HepG2 (cell line): ENCODE results near the gene SOX12. TPM values are rescaled to one million over a fixed set of nuclear protein-coding genes. Genes with fewer than 3 reads are reported as not detected.

Source experiments
- ATAC-seq: fragments of 200-7000 bp; cut with Tn5 transposase; 3 replicates; pipeline ENCODE4 v1.9.1; 2020; ENCODE audit warnings: mild to moderate bottlenecking, moderate library complexity
- BruUV-seq: library from RNA; stranded (reverse); fragments of 400-500 nt; replicated peaks from 2 replicates; lab custom pipeline; 2021; lab: Mats Ljungman, UMichigan
- CTCF ChIA-PET: fragments of 300-600 bp; formaldehyde crosslinking; extraction: SDS; loops from one replicate; lab custom pipeline; 2021; ENCODE audit warnings: low total read pairs, inconsistent platforms, low intra/inter-chr PET ratio; lab: Yijun Ruan, JAX
- POLR2A ChIA-PET: fragments of 350-600 bp; sonication (Branson Sonifier 250); formaldehyde crosslinking; loops from one replicate; lab custom pipeline; 2020; ENCODE audit warnings: antibody characterized with exemption, inconsistent platforms; lab: Yijun Ruan, JAX
- DNase-seq: peaks from one replicate; pipeline ENCODE4 v3.0.0-alpha.2; 2015; ENCODE audit warnings: low spot score
- FAIRE-seq: peaks from 3 replicates; lab custom pipeline; 2011; peaks lifted over from hg19 to GRCh38; lab: Jason Lieb, UNC
- H2AFZ ChIP-seq: one replicate; pipeline ENCODE4 v1.6.1; 2011; ENCODE audit warnings: low read length, inconsistent platforms
- H3K27ac ChIP-seq: fragments of 300-600 bp; 3 replicates; pipeline ENCODE4 v1.8.0; 2011; ENCODE audit warnings: mixed run types, mild to moderate bottlenecking, mixed read lengths, low read length, inconsistent platforms; ENCODE audit not compliant: insufficient read depth; ENCODE audit errors: extremely low read length
- H3K27me3 ChIP-seq, 2 experiments: fragments of 200-600 bp in 1 of 2; 2 replicates in 1 of 2; 3 replicates in 1 of 2; pipeline versions ENCODE4 v1.6.0 to v1.8.0; 2011; ENCODE audit warnings: low read length in 2 of 2, mild to moderate bottlenecking in 2 of 2, moderate library complexity in 2 of 2, inconsistent platforms in 1 of 2; ENCODE audit not compliant: insufficient read depth in 2 of 2, control insufficient read depth in 1 of 2
- H3K36me3 ChIP-seq, 2 experiments: fragments of 200-600 bp in 1 of 2; replicated peaks in 1 of 2; 2 replicates in 1 of 2; 3 replicates in 1 of 2; pipeline versions ENCODE4 v1.5.1 to v1.8.0; 2011; ENCODE audit warnings: low read length in 2 of 2, inconsistent platforms in 1 of 2; ENCODE audit not compliant: insufficient read depth in 2 of 2, control insufficient read depth in 1 of 2
- H3K4me1 ChIP-seq: 2 replicates; pipeline ENCODE4 v1.5.1; 2012; ENCODE audit warnings: low read length, inconsistent platforms; ENCODE audit not compliant: insufficient read depth
- H3K4me2 ChIP-seq: 2 replicates; pipeline ENCODE4 v1.6.0; 2011; ENCODE audit warnings: low read depth, low read length, inconsistent platforms
- H3K4me3 ChIP-seq, 3 experiments: fragments of 200-600 bp in 1 of 3; sonication (generic), shearing (Covaris generic) in 1 of 3; replicated peaks in 1 of 3; 2 replicates each; pipeline ENCODE4 v1.5.1; 2011 to 2016; ENCODE audit warnings: low read length in 3 of 3, inconsistent platforms in 2 of 3, low read depth in 2 of 3, mild to moderate bottlenecking in 2 of 3, control low read depth in 1 of 3, mixed read lengths in 1 of 3; ENCODE audit not compliant: insufficient read depth in 1 of 3
- H3K79me2 ChIP-seq: one replicate; pipeline ENCODE4 v1.6.1; 2011; ENCODE audit warnings: low read length, inconsistent platforms; ENCODE audit not compliant: insufficient read depth
- H3K9ac ChIP-seq: 2 replicates; pipeline ENCODE4 v1.6.0; 2011; ENCODE audit warnings: mild to moderate bottlenecking, low read depth, low read length, inconsistent platforms; ENCODE audit not compliant: insufficient read depth
- H3K9me3 ChIP-seq: 2 replicates; pipeline ENCODE4 v1.5.1; 2012; ENCODE audit warnings: mild to moderate bottlenecking, low read length
- H4K20me1 ChIP-seq: 2 replicates; pipeline ENCODE4 v1.6.0; 2011; ENCODE audit warnings: inconsistent platforms, mild to moderate bottlenecking, low read length, moderate library complexity; ENCODE audit not compliant: insufficient read depth
- ARID2 ChIP-seq: sonication (generic); formaldehyde crosslinking; IDR thresholded peaks from 2 replicates; pipeline ENCODE4 v1.8.1; 2022; ENCODE audit warnings: mild to moderate bottlenecking, missing genetic modification reagents, borderline replicate concordance
- ATF1 ChIP-seq: IDR thresholded peaks from 2 replicates; pipeline ENCODE4 v1.6.1; 2016; ENCODE audit warnings: mild to moderate bottlenecking, control low read depth
- FOXO1 ChIP-seq: sonication (generic); formaldehyde crosslinking; IDR thresholded peaks from 2 replicates; pipeline ENCODE4 v1.4.0; 2020; ENCODE audit warnings: missing genetic modification reagents
- HNRNPH1 ChIP-seq: fragments of 200-400 bp; formaldehyde crosslinking; optimal IDR thresholded peaks from 2 replicates; pipeline ENCODE3; 2017; ENCODE audit warnings: mild to moderate bottlenecking, low read depth, low read length
- IKZF1 ChIP-seq: fragments of 450-650 bp; IDR thresholded peaks from 2 replicates; pipeline ENCODE4 v1.7.1; 2016
- KAT7 ChIP-seq: IDR thresholded peaks from 2 replicates; pipeline ENCODE4 v1.6.1; 2018; ENCODE audit warnings: borderline replicate concordance, missing compliant biosample characterization
- KDM3A ChIP-seq: IDR thresholded peaks from 2 replicates; pipeline ENCODE4 v1.6.1; 2018; ENCODE audit warnings: low read depth, missing compliant biosample characterization
- KLF12 ChIP-seq: sonication (generic); formaldehyde crosslinking; IDR thresholded peaks from 2 replicates; pipeline ENCODE4 v1.4.0; 2020; ENCODE audit warnings: missing genetic modification reagents, borderline replicate concordance
- MAFK ChIP-seq, 2 experiments: IDR thresholded peaks in 1 of 2; conservative IDR thresholded peaks in 1 of 2; 2 replicates each; pipeline ENCODE4 v1.6.1; 2011; ENCODE audit warnings: improper control_type of control experiment in 2 of 2, low read length in 2 of 2
- MYC ChIP-seq: sonication (generic); formaldehyde crosslinking; IDR thresholded peaks from 2 replicates; pipeline ENCODE4 v1.9.0; 2021; ENCODE audit warnings: missing genetic modification reagents, borderline replicate concordance
- RFX3 ChIP-seq: IDR thresholded peaks from 2 replicates; pipeline ENCODE4 v1.6.1; 2016; ENCODE audit warnings: missing biosample characterization, missing genetic modification reagents
- YEATS4 ChIP-seq: sonication (generic); formaldehyde crosslinking; IDR thresholded peaks from 2 replicates; pipeline ENCODE4 v1.4.0; 2020; ENCODE audit warnings: missing genetic modification reagents, borderline replicate concordance
- ZBTB37 ChIP-seq: sonication (generic); formaldehyde crosslinking; IDR thresholded peaks from 2 replicates; pipeline ENCODE4 v1.4.0; 2020; ENCODE audit warnings: mild to moderate bottlenecking, missing genetic modification reagents
- ZNF24 ChIP-seq: fragments of 450-650 bp; IDR thresholded peaks from 2 replicates; pipeline ENCODE4 v1.6.1; 2017; ENCODE audit warnings: antibody characterized with exemption, mild to moderate bottlenecking
- ZNF331 ChIP-seq: sonication (generic); formaldehyde crosslinking; IDR thresholded peaks from 2 replicates; pipeline ENCODE4 v1.4.0; 2020; ENCODE audit warnings: missing genetic modification reagents
- ZNF432 ChIP-seq: sonication (generic); formaldehyde crosslinking; IDR thresholded peaks from 2 replicates; pipeline ENCODE4 v1.5.0; 2020; ENCODE audit warnings: missing genetic modification reagents, mild to moderate bottlenecking, borderline replicate concordance
- ZNF546 ChIP-seq: sonication (generic); formaldehyde crosslinking; conservative IDR thresholded peaks from 2 replicates; pipeline ENCODE4 v1.8.1; 2023; ENCODE audit warnings: mild to moderate bottlenecking, missing genetic modification reagents
- ZNF644 ChIP-seq: IDR thresholded peaks from 2 replicates; pipeline ENCODE4 v1.6.1; 2016; ENCODE audit warnings: low read depth
- ZNF747 ChIP-seq: sonication (generic); formaldehyde crosslinking; IDR thresholded peaks from 2 replicates; pipeline ENCODE4 v1.8.1; 2023; ENCODE audit warnings: missing genetic modification reagents, mild to moderate bottlenecking, borderline replicate concordance
- ZNF879 ChIP-seq: sonication (generic); formaldehyde crosslinking; IDR thresholded peaks from 2 replicates; pipeline ENCODE4 v1.8.1; 2023; ENCODE audit warnings: missing genetic modification reagents
- WGBS: methylation state at CpG from one replicate; pipeline ENCODE4 v1.1.6; 2017; ENCODE audit warnings: low lambda C conversion rate; 5-methylcytosine and 5-hydroxymethylcytosine counted together
- in situ Hi-C: cut with HindIII; loops from 2 replicates; pipeline ENCODE4 v1.10.0; 2017; ENCODE audit warnings: low pct_unique_long_range_greater_than_20kb; ENCODE audit not compliant: extremely low pct_ligation_motif_present
- intact Hi-C: fragments of 100-400 bp; cut with micrococcal nuclease; formaldehyde crosslinking; loops from one replicate; pipeline ENCODE4 v1.10.0; 2022; ENCODE audit not compliant: unreplicated experiment
- polyA plus RNA-seq, 8 experiments: library from polyadenylated mRNA; depleted of rRNA in 3 of 8; stranded (reverse) in 7 of 8; unstranded in 1 of 8; fragments of >200 nt; fragmentation: Illumina TruSeq in 4 of 8; extraction: Trizol in 4 of 8; gene quantifications; 2 replicates each; pipeline versions ENCODE4 v1.2.1 to v1.2.3, GENCODE V29; 2011 to 2016; ENCODE audit warnings: low read depth in 4 of 8, missing spikeins in 1 of 8, mixed read lengths in 1 of 8; ENCODE audit not compliant: insufficient read depth in 1 of 8
- total RNA-seq, 5 experiments: library from RNA; depleted of rRNA; stranded (reverse); fragments of >200 nt; fragmentation: Illumina TruSeq; extraction: Trizol; gene quantifications; 2 replicates each; pipeline ENCODE4 v1.2.3, GENCODE V29; 2016; ENCODE audit warnings: low read depth in 1 of 5
- TF ChIP-seq, protein P1 (sequence below): sonication (generic); formaldehyde crosslinking; IDR thresholded peaks from 2 replicates; pipeline ENCODE4 v1.8.1; 2023; ENCODE audit warnings: mild to moderate bottlenecking, moderate library complexity, missing genetic modification reagents

SOX12 gene
- total and polyA plus RNA-seq, 2 of the 13 experiments (the other 11 are each of a cell fraction or from before 2014, with no cell fraction given): 10.0 to 18.7 TPM

DNA sequence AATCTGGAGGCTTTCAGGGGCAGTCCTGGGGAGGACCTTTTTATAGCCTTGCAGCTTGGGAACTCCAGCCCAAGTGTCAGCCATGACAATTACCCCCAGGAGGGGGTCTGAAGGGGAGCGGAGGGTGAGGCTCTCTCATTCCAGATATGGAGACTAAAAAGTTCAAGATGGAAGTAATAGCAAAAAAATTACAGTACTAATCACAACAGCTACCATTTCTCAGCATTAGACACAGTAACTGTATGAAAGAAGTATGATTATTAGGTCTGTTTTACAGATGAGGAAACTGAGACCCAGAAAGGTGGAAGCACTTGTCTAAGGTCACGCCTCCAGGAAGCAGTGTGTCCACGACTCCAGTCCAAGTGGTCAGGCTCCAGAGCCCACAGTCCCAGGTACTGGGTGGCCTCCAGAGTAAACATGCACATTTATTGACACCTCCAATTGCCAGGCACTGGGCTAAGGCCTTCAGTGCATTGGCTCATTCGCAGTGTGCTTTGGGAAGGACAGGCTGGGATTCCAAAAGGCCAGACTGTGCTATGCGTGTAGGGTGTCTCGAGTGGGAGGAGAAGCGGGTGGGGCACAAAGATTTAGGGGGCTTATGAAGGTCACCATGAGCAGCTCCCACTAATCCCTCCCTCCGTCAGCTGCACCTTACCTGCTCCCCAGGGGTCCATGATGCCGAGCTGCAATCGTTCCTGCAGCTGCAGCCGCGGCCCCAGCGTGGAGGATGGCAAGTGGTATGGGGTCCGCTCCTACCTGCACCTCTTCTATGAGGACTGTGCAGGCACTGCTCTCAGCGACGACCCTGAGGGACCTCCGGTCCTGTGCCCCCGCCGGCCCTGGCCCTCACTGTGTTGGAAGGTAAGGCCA, 23.9 kb downstream of the SOX12 start:
- peak overlapping the region; percentile 81 for H3K27ac ChIP-seq
- no peaks in the 10 kb centered on the region for H3K27me3 ChIP-seq
- 86% methylated on average over 19 of the region's 19 CpGs for WGBS
- POLR2A ChIA-PET: interaction anchor here (0.5 to 5.9 kb wide), 10 partner anchors 10 to 127 kb away, joined by 4 to 90 read pairs (median 42); partner anchors contain the start of genes RBCK1 and TRIB3
- no peak for DNase-seq
- in situ Hi-C loops: no loop called here
- H3K9me3 ChIP-seq: no peaks in the 10 kb centered on the region
- peaks cover 4 to 21% of the 10 kb centered on the region in 2 experiments; a peak in 4 of 5 replicates for H3K36me3 ChIP-seq
- H2AFZ ChIP-seq: no peak overlapping the region
- intact Hi-C loops: no loop called here
- H3K4me3 ChIP-seq: peak overlapping the region in 2 of 3 experiments; percentile 50 to 87; a peak in 2 of 6 replicates
- peak overlapping the region; percentile 93 for H3K4me2 ChIP-seq
- peaks cover 36% of the 10 kb centered on the region for H3K4me1 ChIP-seq
- no TSS peak for BruUV-seq
- H4K20me1 ChIP-seq: no peaks in the 10 kb centered on the region
- FAIRE-seq: no peak
- H3K9ac ChIP-seq: peak overlapping the region; percentile 77; the same call in 1 of the 2 replicates
- CTCF ChIA-PET: interaction anchor here (2.5 kb wide), 1 partner anchor 82 kb away, joined by 8 read pairs; no protein-coding TSS in a partner anchor
- ATAC-seq: no peak
- H3K79me2 ChIP-seq: peaks cover 10% of the 10 kb centered on the region
- TF ChIP-seq FOXO1 (CRISPR knock-in tag) (peak; percentile 74; the same call in 1 of the 2 replicates), ZNF546 (CRISPR knock-in tag) (no peak), ZNF432 (no peak), YEATS4 (CRISPR knock-in tag) (0 out of 2 replicates have a peak, but pooled peaks have one; percentile 39), RFX3 (CRISPR knock-in tag) (no peak), IKZF1 (no peak), MYC (CRISPR knock-in tag) (peak; percentile 63; the same call in 1 of the 2 replicates), ZNF644 (CRISPR knock-in tag) (no peak), ZNF24 (no peak), ZNF879 (CRISPR knock-in tag) (no peak), ATF1 (CRISPR knock-in tag) (no peak), KDM3A (CRISPR knock-in tag) (0 out of 2 replicates have a peak, but pooled peaks have one; percentile 14), MAFK (conservative IDR thresholded peaks at IDR 0.05 in 1 of 2, IDR thresholded peaks at IDR 0.05 in 1 of 2; ENCODE audit: low read length in 2 of 2) (no peak), ZBTB37 (CRISPR knock-in tag) (no peak), KLF12 (CRISPR knock-in tag) (peak; percentile 65; the same call in 1 of the 2 replicates), ARID2 (0 out of 2 replicates have a peak, but pooled peaks have one; percentile 77), ZNF331 (CRISPR knock-in tag) (peak; percentile 48; the same call in 1 of the 2 replicates), HNRNPH1 (no peak), KAT7 (CRISPR knock-in tag) (0 out of 2 replicates have a peak, but pooled peaks have one; percentile 18), ZNF747 (CRISPR knock-in tag) (no peak)
- TF ChIP-seq, protein P1, sequence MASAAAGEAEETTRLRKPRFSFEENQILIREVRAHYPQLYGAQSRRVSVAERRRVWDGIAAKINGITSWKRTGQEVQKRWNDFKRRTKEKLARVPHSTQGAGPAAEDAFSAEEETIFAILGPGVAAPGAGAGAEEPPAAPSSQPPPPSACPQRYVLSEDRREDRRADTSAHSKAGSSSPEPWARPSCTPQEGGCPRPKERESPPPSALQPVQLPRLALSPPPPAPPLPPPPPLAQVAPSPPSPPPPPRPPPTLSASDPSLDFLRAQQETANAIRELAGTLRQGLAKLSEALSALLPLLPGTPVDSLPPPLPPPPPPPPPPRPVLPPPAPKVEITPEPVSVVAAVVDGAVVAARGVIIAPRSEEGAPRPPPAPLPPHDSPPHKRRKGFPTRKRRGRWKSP: peak; percentile 62; the same call in 1 of the 2 replicates
